GM12878 (cell line): ENCODE measurements around the gene SUGCT. TPM values are rescaled to one million over a fixed set of nuclear protein-coding genes. Genes with fewer than 3 reads are reported as not detected.

ENCODE experiments used
- ATAC-seq: fragments of 200-7000 bp; cut with Tn5 transposase; 3 replicates; pipeline ENCODE4 v1.9.1; 2020; ENCODE audit warnings: mild to moderate bottlenecking, moderate library complexity
- BruUV-seq: library from RNA; stranded (reverse); fragments of 400-500 nt; replicated peaks from 2 replicates; lab custom pipeline; 2021; lab: Mats Ljungman, UMichigan
- CTCF ChIA-PET: fragments of 300-600 bp; sonication (Branson Sonifier 250); formaldehyde crosslinking; extraction: SDS; loops from one replicate; lab custom pipeline; 2021; ENCODE audit warnings: inconsistent platforms; lab: Yijun Ruan, JAX
- POLR2A ChIA-PET: fragments of 350-600 bp; formaldehyde crosslinking; extraction: SDS; loops from one replicate; lab custom pipeline; 2021; ENCODE audit warnings: inconsistent platforms; lab: Charles Lee
- RAD21 ChIA-PET: fragments of 300-600 bp; sonication (Branson Sonifier 250); formaldehyde crosslinking; loops from one replicate; lab custom pipeline; 2023; ENCODE audit warnings: antibody characterized with exemption; ENCODE audit not compliant: unreplicated experiment; lab: Charles Lee
- SMC1A ChIA-PET: fragments of 300-600 bp; sonication (Branson Sonifier 250); formaldehyde crosslinking; loops from one replicate; lab custom pipeline; 2023; ENCODE audit not compliant: unreplicated experiment, uncharacterized antibody; lab: Charles Lee
- DNase-seq: peaks from one replicate; pipeline ENCODE4 v3.0.0-alpha.2; 2011; ENCODE audit warnings: low read depth, low spot score
- FAIRE-seq: peaks from 3 replicates; lab custom pipeline; 2011; peaks lifted over from hg19 to GRCh38; lab: Jason Lieb, UNC
- H2AFZ ChIP-seq: 2 replicates; pipeline ENCODE4 v1.6.0; 2011; ENCODE audit warnings: low read depth, low read length, control low read depth; ENCODE audit not compliant: control insufficient read depth
- H3K27ac ChIP-seq: 2 replicates; pipeline ENCODE4 v1.5.1; 2011; ENCODE audit warnings: control low read depth; ENCODE audit not compliant: control insufficient read depth, insufficient read depth
- H3K27me3 ChIP-seq, 2 experiments: replicated peaks in 1 of 2; 2 replicates each; pipeline versions ENCODE4 v1.6.0 to v1.6.1; 2011; ENCODE audit warnings: low read length in 1 of 2; ENCODE audit not compliant: control insufficient read depth in 2 of 2, insufficient read depth in 2 of 2
- H3K36me3 ChIP-seq, 2 experiments: 2 replicates each; pipeline ENCODE4 v1.5.1; 2011; ENCODE audit warnings: low read length in 1 of 2; ENCODE audit not compliant: control insufficient read depth in 2 of 2, insufficient read depth in 2 of 2
- H3K4me1 ChIP-seq: 2 replicates; pipeline ENCODE4 v1.6.1; 2011; ENCODE audit warnings: mild to moderate bottlenecking, low read length, moderate library complexity, mixed read lengths; ENCODE audit not compliant: control insufficient read depth, insufficient read depth
- H3K4me2 ChIP-seq: 2 replicates; pipeline ENCODE4 v1.6.0; 2011; ENCODE audit warnings: control low read depth; ENCODE audit not compliant: control insufficient read depth, insufficient read depth
- H3K4me3 ChIP-seq: fragments of 200-600 bp; sonication (generic); 2 replicates; pipeline ENCODE4 v1.5.1; 2016
- H3K79me2 ChIP-seq: 2 replicates; pipeline ENCODE4 v1.6.0; 2011; ENCODE audit warnings: low read length; ENCODE audit not compliant: control insufficient read depth, insufficient read depth
- H3K9ac ChIP-seq: 2 replicates; pipeline ENCODE4 v1.8.0; 2011; ENCODE audit warnings: low read length, control low read depth, mixed read lengths; ENCODE audit not compliant: control insufficient read depth, insufficient read depth
- H3K9me3 ChIP-seq: replicated peaks from 3 replicates; pipeline ENCODE4 v1.5.1; 2011; ENCODE audit warnings: mild to moderate bottlenecking, low read length; ENCODE audit not compliant: control insufficient read depth, insufficient read depth
- H4K20me1 ChIP-seq: 2 replicates; pipeline ENCODE4 v1.6.0; 2011; ENCODE audit not compliant: control insufficient read depth, insufficient read depth
- ATF7 ChIP-seq: fragments of 450-650 bp; IDR thresholded peaks from 2 replicates; pipeline ENCODE4 v1.6.1; 2016; ENCODE audit warnings: low read depth, mild to moderate bottlenecking
- BRCA1 ChIP-seq: IDR thresholded peaks from 2 replicates; pipeline ENCODE4 v1.6.1; 2011; ENCODE audit warnings: low read depth, low read length, improper control_type of control experiment
- HCFC1 ChIP-seq: fragments of 150-350 bp; IDR thresholded peaks from 2 replicates; pipeline ENCODE4 v1.6.1; 2014; ENCODE audit warnings: low read length
- IKZF2 ChIP-seq, 2 experiments: fragments of 450-650 bp; IDR thresholded peaks; 2 replicates each; pipeline ENCODE4 v1.6.1; 2017; ENCODE audit warnings: mild to moderate bottlenecking in 2 of 2, moderate library complexity in 2 of 2
- KAT2A ChIP-seq: conservative IDR thresholded peaks from 2 replicates; pipeline ENCODE4 v1.6.1; 2011; ENCODE audit warnings: low read depth, low read length; ENCODE audit not compliant: control insufficient read depth
- POLR2AphosphoS5 ChIP-seq: IDR thresholded peaks from 2 replicates; pipeline ENCODE4 v1.6.1; 2011; ENCODE audit warnings: mild to moderate bottlenecking, low read length, inconsistent platforms
- POU2F2 ChIP-seq: IDR thresholded peaks from 3 replicates; pipeline ENCODE4 v1.6.1; 2011; ENCODE audit warnings: low read depth, mild to moderate bottlenecking, low read length, borderline replicate concordance
- RAD51 ChIP-seq: fragments of 450-650 bp; IDR thresholded peaks from 2 replicates; pipeline ENCODE4 v1.6.1; 2016; ENCODE audit warnings: moderate library complexity, mild to moderate bottlenecking, inconsistent platforms
- SKIL ChIP-seq: fragments of 450-650 bp; IDR thresholded peaks from 2 replicates; pipeline ENCODE4 v1.6.1; 2017; ENCODE audit warnings: mild to moderate bottlenecking, low read depth, inconsistent platforms; ENCODE audit not compliant: poor library complexity, severe bottlenecking
- SMARCA5 ChIP-seq: fragments of 450-650 bp; IDR thresholded peaks from 2 replicates; pipeline ENCODE4 v1.6.1; 2017; ENCODE audit warnings: mild to moderate bottlenecking
- SP1 ChIP-seq: IDR thresholded peaks from one replicate; pipeline ENCODE4 v1.6.1; 2011; ENCODE audit warnings: low read depth, low read length
- TARDBP ChIP-seq: IDR thresholded peaks from 2 replicates; pipeline ENCODE4 v1.6.1; 2016; ENCODE audit warnings: borderline replicate concordance
- ZNF274 ChIP-seq: IDR thresholded peaks from one replicate; pipeline ENCODE4 v1.8.0; 2011; ENCODE audit not compliant: insufficient read length, insufficient read depth
- WGBS: methylation state at CpG from one replicate; pipeline ENCODE4 v1.1.6; 2016; ENCODE audit warnings: low lambda C conversion rate; ENCODE audit not compliant: insufficient replicate concordance, insufficient coverage; ENCODE audit errors: missing lambda C conversion rate; 5-methylcytosine and 5-hydroxymethylcytosine counted together
- in situ Hi-C: fragments of 300-500 bp; cut with MboI; formaldehyde crosslinking; loops from 9 replicates; pipeline ENCODE4 v1.14.3; 2018; ENCODE audit warnings: mixed read lengths
- intact Hi-C: fragments of 100-400 bp; cut with micrococcal nuclease; formaldehyde crosslinking; loops from one replicate; pipeline ENCODE4 v1.14.2; 2022; ENCODE audit not compliant: unreplicated experiment
- polyA plus RNA-seq, 11 experiments: library from polyadenylated mRNA; depleted of rRNA in 4 of 11; unstranded in 6 of 11; stranded (reverse) in 5 of 11; fragments of >200 nt; fragmentation: Nextera tagmentation in 4 of 11; fragmentation: Illumina TruSeq in 1 of 11; extraction: Ambion mirVana in 4 of 11; extraction: Trizol in 1 of 11; gene quantifications; 1 replicate in 1 of 11; 2 replicates in 10 of 11; pipeline versions ENCODE4 v1.2.1 to v1.2.3, GENCODE V29; 2011 to 2016; ENCODE audit warnings: inconsistent platforms in 2 of 11, missing spikeins in 2 of 11, low read depth in 1 of 11
- total RNA-seq, 4 experiments: library from RNA; depleted of rRNA in 3 of 4; stranded (reverse); fragments of >200 nt in 3 of 4; fragmentation: Illumina TruSeq in 1 of 4; extraction: Trizol in 1 of 4; gene quantifications; 2 replicates each; pipeline versions ENCODE4 v1.2.1 to v1.2.3, GENCODE V29; 2013 to 2021
- TF ChIP-seq, protein P1 (sequence below): IDR thresholded peaks from 2 replicates; pipeline ENCODE4 v1.6.1; 2012; ENCODE audit warnings: low read depth, low read length, improper control_type of control experiment
- TF ChIP-seq, protein P2 (sequence below), 3 experiments: IDR thresholded peaks in 2 of 3; conservative IDR thresholded peaks in 1 of 3; 2 replicates each; pipeline ENCODE4 v1.5.1; 2011; ENCODE audit warnings: low read depth in 3 of 3, low read length in 3 of 3, mild to moderate bottlenecking in 3 of 3, control low read depth in 2 of 3, moderate library complexity in 2 of 3, inconsistent platforms in 1 of 3, mixed read lengths in 1 of 3; ENCODE audit not compliant: control insufficient read depth in 2 of 3, insufficient read depth in 1 of 3; ENCODE audit errors: extremely low read depth in 1 of 3
- TF ChIP-seq, protein P3 (sequence below): IDR thresholded peaks from 2 replicates; pipeline ENCODE4 v1.6.1; 2012; ENCODE audit warnings: improper control_type of control experiment, low read depth, low read length; ENCODE audit not compliant: insufficient replicate concordance

SUGCT gene
- total and polyA plus RNA-seq, 10 of the 15 experiments (the other 5 are each of a cell fraction or from before 2014, with no cell fraction given) = 0.08 to 1.2 (median 0.67) TPM; not detected in 1

GRCh38 chr7:40824461-40824860 is 689.7 kb downstream of the SUGCT start:
- BruUV-seq = no TSS peak
- H3K9me3 ChIP-seq = no peaks in the 10 kb centered on the region
- ATAC-seq = no peak; the same call in 2 of the 3 replicates
- TF ChIP-seq TARDBP = no peak
- TF ChIP-seq, protein P1, sequence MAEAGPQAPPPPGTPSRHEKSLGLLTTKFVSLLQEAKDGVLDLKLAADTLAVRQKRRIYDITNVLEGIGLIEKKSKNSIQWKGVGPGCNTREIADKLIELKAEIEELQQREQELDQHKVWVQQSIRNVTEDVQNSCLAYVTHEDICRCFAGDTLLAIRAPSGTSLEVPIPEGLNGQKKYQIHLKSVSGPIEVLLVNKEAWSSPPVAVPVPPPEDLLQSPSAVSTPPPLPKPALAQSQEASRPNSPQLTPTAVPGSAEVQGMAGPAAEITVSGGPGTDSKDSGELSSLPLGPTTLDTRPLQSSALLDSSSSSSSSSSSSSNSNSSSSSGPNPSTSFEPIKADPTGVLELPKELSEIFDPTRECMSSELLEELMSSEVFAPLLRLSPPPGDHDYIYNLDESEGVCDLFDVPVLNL = no peak
- no peak for TF ChIP-seq HCFC1
- TF ChIP-seq RAD51 = no peak
- no peak for TF ChIP-seq ZNF274
- TF ChIP-seq POLR2AphosphoS5 = no peak
- TF ChIP-seq IKZF2 (IDR thresholded peaks at IDR 0.05) = no peak
- no peak for TF ChIP-seq BRCA1
- no peak for TF ChIP-seq SMARCA5
- no peak for TF ChIP-seq SP1
- TF ChIP-seq SKIL = no peak
- TF ChIP-seq ATF7 = no peak
- TF ChIP-seq POU2F2 = no peak
- TF ChIP-seq, protein P2, sequence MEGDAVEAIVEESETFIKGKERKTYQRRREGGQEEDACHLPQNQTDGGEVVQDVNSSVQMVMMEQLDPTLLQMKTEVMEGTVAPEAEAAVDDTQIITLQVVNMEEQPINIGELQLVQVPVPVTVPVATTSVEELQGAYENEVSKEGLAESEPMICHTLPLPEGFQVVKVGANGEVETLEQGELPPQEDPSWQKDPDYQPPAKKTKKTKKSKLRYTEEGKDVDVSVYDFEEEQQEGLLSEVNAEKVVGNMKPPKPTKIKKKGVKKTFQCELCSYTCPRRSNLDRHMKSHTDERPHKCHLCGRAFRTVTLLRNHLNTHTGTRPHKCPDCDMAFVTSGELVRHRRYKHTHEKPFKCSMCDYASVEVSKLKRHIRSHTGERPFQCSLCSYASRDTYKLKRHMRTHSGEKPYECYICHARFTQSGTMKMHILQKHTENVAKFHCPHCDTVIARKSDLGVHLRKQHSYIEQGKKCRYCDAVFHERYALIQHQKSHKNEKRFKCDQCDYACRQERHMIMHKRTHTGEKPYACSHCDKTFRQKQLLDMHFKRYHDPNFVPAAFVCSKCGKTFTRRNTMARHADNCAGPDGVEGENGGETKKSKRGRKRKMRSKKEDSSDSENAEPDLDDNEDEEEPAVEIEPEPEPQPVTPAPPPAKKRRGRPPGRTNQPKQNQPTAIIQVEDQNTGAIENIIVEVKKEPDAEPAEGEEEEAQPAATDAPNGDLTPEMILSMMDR (IDR thresholded peaks at IDR 0.05 in 2 of 3, conservative IDR thresholded peaks at IDR 0.05 in 1 of 3; ENCODE audit: control insufficient read depth in 2 of 3, extremely low read depth in 1 of 3, insufficient read depth in 1 of 3, low read depth in 3 of 3, low read length in 3 of 3) = no peak
- no peak for TF ChIP-seq KAT2A
- TF ChIP-seq, protein P3, sequence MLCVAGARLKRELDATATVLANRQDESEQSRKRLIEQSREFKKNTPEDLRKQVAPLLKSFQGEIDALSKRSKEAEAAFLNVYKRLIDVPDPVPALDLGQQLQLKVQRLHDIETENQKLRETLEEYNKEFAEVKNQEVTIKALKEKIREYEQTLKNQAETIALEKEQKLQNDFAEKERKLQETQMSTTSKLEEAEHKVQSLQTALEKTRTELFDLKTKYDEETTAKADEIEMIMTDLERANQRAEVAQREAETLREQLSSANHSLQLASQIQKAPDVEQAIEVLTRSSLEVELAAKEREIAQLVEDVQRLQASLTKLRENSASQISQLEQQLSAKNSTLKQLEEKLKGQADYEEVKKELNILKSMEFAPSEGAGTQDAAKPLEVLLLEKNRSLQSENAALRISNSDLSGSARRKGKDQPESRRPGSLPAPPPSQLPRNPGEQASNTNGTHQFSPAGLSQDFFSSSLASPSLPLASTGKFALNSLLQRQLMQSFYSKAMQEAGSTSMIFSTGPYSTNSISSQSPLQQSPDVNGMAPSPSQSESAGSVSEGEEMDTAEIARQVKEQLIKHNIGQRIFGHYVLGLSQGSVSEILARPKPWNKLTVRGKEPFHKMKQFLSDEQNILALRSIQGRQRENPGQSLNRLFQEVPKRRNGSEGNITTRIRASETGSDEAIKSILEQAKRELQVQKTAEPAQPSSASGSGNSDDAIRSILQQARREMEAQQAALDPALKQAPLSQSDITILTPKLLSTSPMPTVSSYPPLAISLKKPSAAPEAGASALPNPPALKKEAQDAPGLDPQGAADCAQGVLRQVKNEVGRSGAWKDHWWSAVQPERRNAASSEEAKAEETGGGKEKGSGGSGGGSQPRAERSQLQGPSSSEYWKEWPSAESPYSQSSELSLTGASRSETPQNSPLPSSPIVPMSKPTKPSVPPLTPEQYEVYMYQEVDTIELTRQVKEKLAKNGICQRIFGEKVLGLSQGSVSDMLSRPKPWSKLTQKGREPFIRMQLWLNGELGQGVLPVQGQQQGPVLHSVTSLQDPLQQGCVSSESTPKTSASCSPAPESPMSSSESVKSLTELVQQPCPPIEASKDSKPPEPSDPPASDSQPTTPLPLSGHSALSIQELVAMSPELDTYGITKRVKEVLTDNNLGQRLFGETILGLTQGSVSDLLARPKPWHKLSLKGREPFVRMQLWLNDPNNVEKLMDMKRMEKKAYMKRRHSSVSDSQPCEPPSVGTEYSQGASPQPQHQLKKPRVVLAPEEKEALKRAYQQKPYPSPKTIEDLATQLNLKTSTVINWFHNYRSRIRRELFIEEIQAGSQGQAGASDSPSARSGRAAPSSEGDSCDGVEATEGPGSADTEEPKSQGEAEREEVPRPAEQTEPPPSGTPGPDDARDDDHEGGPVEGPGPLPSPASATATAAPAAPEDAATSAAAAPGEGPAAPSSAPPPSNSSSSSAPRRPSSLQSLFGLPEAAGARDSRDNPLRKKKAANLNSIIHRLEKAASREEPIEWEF = no peak

More at GRCh38 chr7:40824461-40824860, 689.7 kb downstream of the SUGCT start:
- WGBS = 0% methylated on average over 3 of the region's 3 CpGs
- POLR2A ChIA-PET = no interaction called here
- Histone ChIP-seq H3K4me2 (no peak overlapping the region), H3K27me3 (no peaks in the 10 kb centered on the region), H3K27ac (no peak overlapping the region), H3K9ac (no peak overlapping the region), H3K4me1 (no peaks in the 10 kb centered on the region), H4K20me1 (no peaks in the 10 kb centered on the region), H3K4me3 (no peak overlapping the region), H3K79me2 (no peaks in the 10 kb centered on the region), H3K36me3 (no peaks in the 10 kb centered on the region), H2AFZ (no peak overlapping the region)
- intact Hi-C loops (no loop called here), in situ Hi-C loops (no loop called here)
- RAD21 ChIA-PET = no interaction called here
- FAIRE-seq = no peak
- no peak for DNase-seq
- CTCF ChIA-PET = interaction anchor here (0.7 kb wide), 2 partner anchors 39 to 48 kb away, joined by 4 read pairs; no protein-coding TSS in a partner anchor
- SMC1A ChIA-PET = no interaction called here
